Transverse colon (tissue), 4 donors: ENCODE results near the gene KIAA0408. TPM values are rescaled to one million over a fixed set of nuclear protein-coding genes. Genes with fewer than 3 reads are reported as not detected.

Experiments
- DNase-seq: peaks from one replicate; pipeline ENCODE4 v3.0.0-alpha.2; 2019
- H3K27ac ChIP-seq, 4 donors: fragments of 200-600 bp; sonication (generic); 2 replicates each; pipeline ENCODE4 v1.5.1; 2016 to 2018; ENCODE audit warnings: inconsistent platforms in 4 of 4
- H3K27me3 ChIP-seq: fragments of 200-600 bp; sonication (generic); 2 replicates; pipeline ENCODE4 v1.5.1; 2017; ENCODE audit warnings: inconsistent platforms
- H3K36me3 ChIP-seq, 4 donors: fragments of 200-600 bp; sonication (generic); 2 replicates each; pipeline ENCODE4 v1.5.1; 2017 to 2019; ENCODE audit warnings: inconsistent platforms in 4 of 4
- H3K4me1 ChIP-seq, 4 donors: fragments of 200-600 bp; sonication (generic); 2 replicates each; pipeline ENCODE4 v1.5.1; 2017 to 2020; ENCODE audit warnings: inconsistent platforms in 4 of 4
- H3K4me3 ChIP-seq, 4 donors: fragments of 200-600 bp; sonication (generic); 1 replicate in 1 of 4; 2 replicates in 3 of 4; pipeline versions ENCODE4 v1.5.1 to v1.6.1; 2017 to 2019; ENCODE audit warnings: inconsistent platforms in 4 of 4
- H3K9me3 ChIP-seq, 2 donors: fragments of 200-600 bp; sonication (generic); 2 replicates each; pipeline ENCODE4 v1.5.1; 2017 to 2019; ENCODE audit warnings: inconsistent platforms in 2 of 2
- CTCF ChIP-seq, 5 experiments: fragments of 200-600 bp in 3 of 5; fragments of 450-650 bp in 2 of 5; sonication (generic) in 3 of 5; IDR thresholded peaks; 1 replicate in 2 of 5; 2 replicates in 3 of 5; pipeline ENCODE4 v1.5.1; 2016 to 2017; ENCODE audit warnings: antibody characterized with exemption in 5 of 5, inconsistent platforms in 3 of 5, mild to moderate bottlenecking in 2 of 5, moderate library complexity in 1 of 5
- EP300 ChIP-seq: sonication (generic); formaldehyde crosslinking; IDR thresholded peaks from one replicate; pipeline ENCODE4 v1.6.1; 2017; ENCODE audit warnings: antibody characterized with exemption, low read depth
- POLR2A ChIP-seq: fragments of 450-650 bp; IDR thresholded peaks from one replicate; pipeline ENCODE4 v1.6.1; 2016; ENCODE audit warnings: antibody characterized with exemption, mild to moderate bottlenecking, moderate library complexity
- POLR2AphosphoS5 ChIP-seq, 3 donors: sonication (generic); formaldehyde crosslinking; IDR thresholded peaks; one replicate each; pipeline ENCODE4 v1.6.1; 2016; ENCODE audit warnings: antibody characterized with exemption in 3 of 3
- WGBS, 2 donors: methylation state at CpG; one replicate each; pipeline ENCODE4 v1.1.5; 2018; ENCODE audit warnings: low coverage in 1 of 2; 5-methylcytosine and 5-hydroxymethylcytosine counted together
- in situ Hi-C, 4 donors: fragments of 200-750 bp; cut with MboI; loops; one replicate each; pipeline versions ENCODE4 v1.15.0 to v1.15.1; 2017; ENCODE audit warnings: low sequenced_read_pairs in 3 of 4, low pct_ligation_motif_present in 1 of 4, low pct_unique_long_range_greater_than_20kb in 1 of 4
- intact Hi-C: fragments of 100-400 bp; cut with DNase I; formaldehyde crosslinking; loops from one replicate; pipeline ENCODE4 v1.15.1; 2023; ENCODE audit warnings: low total_unique reads
- total RNA-seq, 4 donors: library from RNA; depleted of rRNA; stranded (reverse); fragments of >200 nt; gene quantifications; one replicate each; pipeline ENCODE4 v1.1.0, GENCODE V29; 2016

The KIAA0408 gene
- total RNA-seq, 4 donors from 2014 or later, result 4.9 to 8.9 (median 7.3) TPM

- Histone ChIP-seq H3K4me1 (peaks cover 0 to 18% (median 5%) of the 10 kb centered on the region in 4 donors), H3K36me3 (no peaks in the 10 kb centered on the region), H3K27ac (peak overlapping the region in 1 of 4 donors; percentile 25), H3K9me3 (no peaks in the 10 kb centered on the region), H3K27me3 (no peaks in the 10 kb centered on the region), H3K4me3 (no peak overlapping the region)
- intact Hi-C loops, result no loop called here
- TF ChIP-seq CTCF (IDR thresholded peaks at IDR 0.05) (no peak), POLR2A (no peak)
- in situ Hi-C loops, result no loop called here
- DNase-seq, result no peak
- WGBS, 2 donors, result 85 to 93% methylated on average over 4 to 5 of the region's 5 CpGs
Measured at GRCh38 chr6:127483399-127484055, 24.3 kb upstream of the KIAA0408 start.

- intact Hi-C loops (no loop called here), in situ Hi-C loops (no loop called here)
- TF ChIP-seq POLR2A, result no peak
- TF ChIP-seq EP300, result no peak
- TF ChIP-seq CTCF (IDR thresholded peaks at IDR 0.05), result no peak
- TF ChIP-seq POLR2AphosphoS5 (IDR thresholded peaks at IDR 0.05), result no peak
- no peak overlapping the region for H3K4me3 ChIP-seq
- no peaks in the 10 kb centered on the region for H3K36me3 ChIP-seq
- peaks cover 0 to 18% (median 5%) of the 10 kb centered on the region in 4 donors for H3K4me1 ChIP-seq
- DNase-seq, result no peak
- H3K9me3 ChIP-seq, result no peaks in the 10 kb centered on the region
- H3K27me3 ChIP-seq, result no peaks in the 10 kb centered on the region
- 96 to 97% methylated on average over 2 of the region's 2 CpGs for WGBS, 2 donors
- H3K27ac ChIP-seq, result no peak overlapping the region
Measured at GRCh38 chr6:127482325-127482724, 23.1 kb upstream of the KIAA0408 start.

GRCh38 chr6:127481628-127482027, 22.4 kb upstream of the KIAA0408 start:
- H3K4me3 ChIP-seq, result no peak overlapping the region
- no peak overlapping the region for H3K27ac ChIP-seq
- no peaks in the 10 kb centered on the region for H3K36me3 ChIP-seq
- TF ChIP-seq POLR2AphosphoS5 (IDR thresholded peaks at IDR 0.05) (no peak), CTCF (IDR thresholded peaks at IDR 0.05) (no peak), EP300 (no peak), POLR2A (no peak)
- intact Hi-C loops (no loop called here), in situ Hi-C loops (no loop called here)
- DNase-seq, result no peak
- H3K4me1 ChIP-seq, result peaks cover 0 to 18% (median 5%) of the 10 kb centered on the region in 4 donors
- WGBS, 2 donors, result 41 to 47% methylated on average over 3 to 4 of the region's 4 CpGs
- no peaks in the 10 kb centered on the region for H3K27me3 ChIP-seq
- no peaks in the 10 kb centered on the region for H3K9me3 ChIP-seq

- in situ Hi-C loops (no loop called here), intact Hi-C loops (no loop called here)
- H3K9me3 ChIP-seq, result no peaks in the 10 kb centered on the region
- H3K4me3 ChIP-seq, result no peak overlapping the region
- no peak for DNase-seq
- H3K4me1 ChIP-seq, result peaks cover 0 to 18% (median 5%) of the 10 kb centered on the region in 4 donors
- H3K36me3 ChIP-seq, result no peaks in the 10 kb centered on the region
- TF ChIP-seq POLR2AphosphoS5 (IDR thresholded peaks at IDR 0.05), result no peak
- TF ChIP-seq CTCF (IDR thresholded peaks at IDR 0.05), result no peak
- TF ChIP-seq POLR2A, result no peak
- TF ChIP-seq EP300, result no peak
- WGBS, 2 donors, result 66 to 89% methylated on average over 2 of the region's 2 CpGs
- H3K27me3 ChIP-seq, result no peaks in the 10 kb centered on the region
- no peak overlapping the region for H3K27ac ChIP-seq
Measured at GRCh38 chr6:127481111-127481510, 21.9 kb upstream of the KIAA0408 start.
